Anterior cingulate cortex (tissue), 58 donors: ENCODE results near the gene CCNL1.

Experiments
- DNase-seq, 58 donors: peaks; one replicate each; lab custom pipeline; 2025; lab: John Stamatoyannopoulos, UW

The CCNL1 gene

GRCh38 chr3:157148196-157148889, 11.6 kb downstream of the CCNL1 start:
- DNase-seq: no peak

- DNase-seq: no peak
Measured at GRCh38 chr3:157147099-157147803, 12.7 kb downstream of the CCNL1 start.

GRCh38 chr3:157145606-157146322, 14.2 kb downstream of the CCNL1 start:
- DNase-seq: no peak

GRCh38 chr3:157142315-157142714, 17.6 kb downstream of the CCNL1 start:
- no peak for DNase-seq

GRCh38 chr3:157139938-157140534, 19.9 kb downstream of the CCNL1 start:
- no peak for DNase-seq

DNA sequence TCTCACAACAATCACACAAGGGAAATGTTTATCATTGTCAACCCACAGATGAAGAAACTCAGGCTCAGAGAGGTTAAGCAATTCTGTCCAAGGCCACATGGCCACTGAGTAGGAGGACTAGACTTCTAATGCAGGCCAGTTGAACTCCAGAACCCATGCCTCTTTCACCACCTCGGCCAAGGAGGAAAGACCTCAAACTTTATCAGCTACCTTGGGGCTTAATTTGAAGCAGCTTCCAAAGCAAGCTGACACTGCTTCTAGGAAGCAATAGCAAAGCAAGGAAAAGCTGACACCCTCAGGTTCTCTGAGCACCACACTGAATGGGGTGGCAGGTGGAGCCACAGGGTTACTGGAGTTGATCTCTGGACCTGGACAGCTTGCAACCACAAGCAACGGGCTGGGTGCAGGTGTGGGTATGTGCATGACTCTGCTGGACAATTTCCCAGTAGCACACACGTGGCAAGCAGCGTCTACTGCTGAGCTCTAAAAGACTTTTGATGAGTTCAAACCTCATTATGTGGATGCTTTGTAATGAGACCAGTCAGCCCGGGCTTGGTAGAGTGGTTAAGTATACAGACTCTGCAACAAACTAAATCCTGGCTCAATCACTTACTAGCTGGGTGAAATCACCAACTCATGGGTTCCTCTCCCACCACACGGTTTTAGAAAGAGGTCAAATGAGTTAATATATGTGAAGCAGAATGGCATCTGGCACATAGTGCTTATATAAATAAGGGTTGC, 23.1 kb downstream of the CCNL1 start:
- DNase-seq: peak in 5 of 58 donors; percentile 10 to 26 (median 23)

DNA sequence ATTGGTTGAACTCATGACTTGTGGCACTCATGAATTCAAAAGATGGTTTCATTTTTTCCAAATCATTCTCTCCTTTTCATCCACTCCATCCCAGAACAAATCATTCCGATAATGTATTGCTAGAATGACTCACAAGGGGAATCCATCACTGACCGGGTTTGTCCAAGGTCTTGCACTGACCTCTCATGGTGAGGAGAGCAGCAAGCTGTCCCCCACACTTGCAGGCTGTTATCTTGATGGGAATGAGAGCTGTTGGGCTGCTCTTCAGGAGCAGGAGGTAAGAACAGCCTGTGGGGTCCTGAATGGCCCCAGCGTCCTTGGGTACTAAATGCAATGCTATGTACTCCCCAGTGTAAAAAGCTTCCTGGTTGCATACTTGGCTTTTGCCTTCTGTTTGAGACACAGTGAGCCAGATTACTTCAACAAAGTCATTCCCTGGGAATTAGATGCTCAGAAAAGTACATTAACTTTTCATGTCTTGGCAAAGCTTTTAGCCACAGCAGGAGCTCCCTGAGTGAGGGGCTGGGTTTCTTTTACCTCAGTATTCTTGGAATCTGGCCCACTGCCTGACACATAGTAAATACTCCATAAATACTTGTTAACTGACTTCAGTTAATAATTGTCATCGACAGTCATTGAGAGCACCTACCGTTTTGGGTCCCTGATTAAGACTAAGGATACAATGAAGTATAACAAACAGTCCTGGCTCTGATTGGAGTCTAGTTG, 24.1 kb downstream of the CCNL1 start:
- peak in 17 of 58 donors; percentile 8 to 58 (median 42) for DNase-seq

- DNase-seq: no peak
Measured at GRCh38 chr3:157134620-157135191, 25.2 kb downstream of the CCNL1 start.

DNA sequence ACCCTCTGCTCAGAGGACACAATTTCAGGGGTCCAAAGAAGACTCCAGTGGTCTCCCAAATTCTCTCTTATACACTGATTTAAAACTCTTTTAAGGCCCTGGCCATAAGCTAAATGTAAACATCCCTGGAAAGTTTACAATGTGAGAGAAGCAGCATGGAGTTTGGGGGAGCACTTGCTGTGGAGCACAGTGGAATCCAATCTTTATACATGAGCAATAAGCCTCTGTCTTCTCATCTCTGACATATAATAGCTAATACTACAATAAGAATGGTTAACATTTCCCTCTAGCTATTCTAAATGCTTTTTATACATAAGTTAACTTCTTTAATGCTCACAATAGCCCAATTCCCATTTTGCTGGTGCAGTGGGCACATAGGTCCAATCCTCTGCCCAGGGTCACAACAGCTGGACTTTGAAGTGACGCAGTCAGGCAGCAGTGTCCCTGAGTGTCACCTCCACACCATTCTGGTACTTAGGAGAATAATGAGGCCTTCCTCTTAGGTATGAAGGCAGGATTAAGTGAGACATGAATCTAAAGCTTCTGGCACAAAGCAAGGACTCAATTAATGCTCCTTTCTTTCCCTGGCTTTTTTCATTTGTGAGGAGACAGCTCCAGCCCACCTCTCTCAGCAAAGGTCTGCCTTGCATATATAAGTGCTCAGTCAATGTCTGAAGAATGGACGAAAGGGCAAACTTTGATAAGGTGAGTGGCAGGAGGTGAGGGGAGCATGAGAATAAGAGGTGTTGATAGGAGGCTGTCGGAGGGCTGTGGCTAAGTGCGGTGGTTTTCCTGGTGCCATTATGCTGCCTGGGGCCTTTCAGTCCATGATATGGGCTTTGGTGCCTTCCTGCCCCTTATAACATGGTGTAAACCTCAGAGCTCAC, 26.3 kb downstream of the CCNL1 start:
- no peak for DNase-seq

DNA sequence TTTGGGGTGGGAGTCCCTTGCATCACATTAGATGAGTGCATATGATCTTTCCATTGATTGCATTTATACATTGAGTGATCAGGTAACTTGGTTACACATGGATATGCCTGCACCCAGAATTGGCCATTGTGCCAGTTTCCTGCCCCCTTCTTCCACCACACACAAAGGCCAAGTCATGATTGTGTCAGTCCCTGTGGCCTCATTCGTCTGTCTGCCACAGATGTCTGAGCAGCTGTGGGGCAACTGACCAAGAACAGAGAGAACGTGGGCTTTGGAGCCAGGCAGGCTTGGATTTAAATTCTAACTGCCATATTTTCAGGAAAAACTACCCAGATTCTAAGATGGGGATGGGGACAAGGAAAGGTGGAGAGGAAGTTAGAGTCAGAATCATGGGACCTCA, 27.0 kb downstream of the CCNL1 start:
- peak in 46 of 58 donors; percentile 19 to 88 (median 62) for DNase-seq

GRCh38 chr3:157132341-157132740, 27.6 kb downstream of the CCNL1 start:
- DNase-seq: no peak

DNA sequence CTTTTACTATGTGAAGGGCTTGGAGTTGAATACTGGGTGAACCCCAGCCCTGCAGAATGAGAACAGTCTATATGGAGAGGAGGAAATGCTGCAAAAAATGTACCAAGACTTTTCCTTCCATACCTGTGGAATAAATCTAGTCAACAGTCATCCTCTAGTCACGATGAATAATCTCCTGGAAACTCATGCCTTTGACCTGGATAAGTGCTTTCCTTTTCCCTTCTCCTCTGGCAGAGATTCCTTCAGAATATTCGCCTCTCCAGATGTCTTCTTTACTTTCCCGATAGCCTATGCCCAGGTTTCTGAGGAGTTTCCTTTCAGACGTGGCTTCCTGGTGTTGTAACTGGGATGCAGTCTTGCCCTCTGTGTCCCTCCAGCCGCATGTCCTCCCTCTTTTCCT, 28.1 kb downstream of the CCNL1 start:
- no peak for DNase-seq

GRCh38 chr3:157130467-157131251, 29.3 kb downstream of the CCNL1 start:
- DNase-seq: peak in 19 of 58 donors; percentile 9 to 59 (median 35)

DNA sequence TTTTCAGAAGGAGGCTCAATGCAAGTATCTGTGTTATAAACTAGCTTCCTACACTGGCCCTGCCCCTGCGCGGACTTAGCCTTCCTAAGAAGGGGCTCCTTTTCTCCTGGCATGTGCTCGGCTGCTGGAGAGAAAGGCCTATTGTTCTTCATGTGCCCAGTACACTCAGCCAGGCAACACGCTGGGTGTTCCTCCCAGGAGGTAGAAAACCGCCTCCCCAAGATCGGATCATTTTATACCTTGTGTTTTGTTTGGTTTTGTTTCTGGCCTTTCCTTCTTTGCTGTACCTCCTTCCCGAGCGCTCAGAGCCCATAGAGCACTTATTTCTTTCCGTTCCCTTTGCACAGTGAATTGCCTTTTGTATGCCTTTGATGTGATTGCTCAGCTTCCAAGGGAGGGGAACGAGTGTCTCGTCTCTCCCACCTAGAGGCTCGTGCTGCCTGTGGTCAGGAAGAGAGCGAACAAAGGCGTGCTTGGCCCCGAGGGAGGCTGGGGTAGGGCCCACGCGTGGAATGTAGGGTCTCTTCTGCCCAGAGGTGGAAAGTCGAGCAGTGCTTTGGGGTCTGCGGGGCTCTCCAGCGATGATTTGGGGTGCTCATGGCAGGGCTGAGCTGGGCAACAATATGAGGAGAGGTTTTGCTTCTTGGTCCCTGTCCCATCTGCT, 30.0 kb downstream of the CCNL1 start:
- DNase-seq: peak in 34 of 58 donors; percentile 12 to 74 (median 40)

DNA sequence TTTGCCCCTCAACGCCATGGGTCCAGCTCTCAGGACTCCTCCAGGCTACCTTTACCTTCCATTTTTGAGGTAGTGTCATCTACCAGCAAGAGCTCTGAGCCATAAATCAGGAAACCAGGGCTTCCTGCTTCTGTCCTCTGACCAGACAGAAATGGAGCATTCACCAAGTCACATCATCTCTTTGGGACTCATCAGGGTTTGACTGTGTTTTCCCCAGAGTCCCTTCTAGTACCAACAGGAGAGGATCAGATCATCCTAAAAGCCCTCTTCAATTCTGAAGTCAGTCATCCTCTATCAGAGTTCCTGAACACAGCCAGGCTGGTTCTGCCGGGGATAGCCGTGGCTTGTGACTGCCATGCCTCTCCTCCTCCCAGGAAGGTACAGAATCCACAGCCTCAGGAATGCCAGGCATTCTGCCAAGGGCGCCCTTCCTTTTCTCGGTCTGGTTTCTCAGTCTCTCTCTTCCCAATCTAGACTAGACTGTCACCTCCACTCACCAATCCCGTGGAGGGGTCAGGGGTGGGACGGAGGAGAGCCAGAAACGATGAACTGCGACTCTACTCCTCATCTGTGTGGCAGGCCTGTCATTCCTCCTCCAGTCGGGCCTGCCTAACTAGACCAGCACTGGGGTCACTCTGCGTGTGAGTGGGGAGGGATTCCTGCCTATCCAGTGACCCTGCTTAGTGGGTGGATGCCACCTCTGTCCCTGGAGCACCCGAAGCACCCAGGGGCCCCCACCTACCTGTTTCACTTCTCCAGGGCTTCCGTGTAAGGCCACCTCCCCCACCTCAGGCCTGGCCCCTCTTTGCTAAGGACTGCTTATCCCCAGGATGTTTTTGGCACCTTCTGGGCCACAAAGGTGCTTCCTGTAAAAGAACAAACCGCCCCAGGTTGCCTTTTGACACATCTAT, 30.9 kb downstream of the CCNL1 start:
- DNase-seq: peak in 4 of 58 donors; percentile 6 to 18 (median 14)
